Mesendoderm (in vitro differentiated cells): Measurements from ENCODE around the gene SDK1.

Experiments used
- DNase-seq: peaks from one replicate; pipeline ENCODE4 v3.0.0; 2013
- H2AK5ac ChIP-seq: 2 replicates; pipeline ENCODE4 v1.6.1; 2013; ENCODE audit warnings: low read length, inconsistent platforms
- H2BK120ac ChIP-seq: 2 replicates; pipeline ENCODE4 v1.6.1; 2013; ENCODE audit warnings: low read depth, mild to moderate bottlenecking, low read length, moderate library complexity, mixed read lengths
- H2BK15ac ChIP-seq: replicated peaks from 2 replicates; pipeline ENCODE4 v1.6.1; 2013; ENCODE audit warnings: low read depth, mild to moderate bottlenecking, moderate library complexity
- H2BK5ac ChIP-seq: 2 replicates; pipeline ENCODE4 v1.6.1; 2013; ENCODE audit warnings: low read length, inconsistent platforms
- H3K18ac ChIP-seq: 2 replicates; pipeline ENCODE4 v1.6.1; 2013; ENCODE audit warnings: mild to moderate bottlenecking, low read length, mixed read lengths
- H3K23ac ChIP-seq: one replicate; pipeline ENCODE4 v1.6.1; 2013; ENCODE audit warnings: low read length
- H3K27ac ChIP-seq: 2 replicates; pipeline ENCODE4 v1.5.1; 2013; ENCODE audit warnings: low read depth, mild to moderate bottlenecking, inconsistent platforms, low read length, moderate library complexity
- H3K27me3 ChIP-seq: 2 replicates; pipeline ENCODE4 v1.6.1; 2013; ENCODE audit warnings: low read length, control low read depth, mild to moderate bottlenecking, inconsistent platforms; ENCODE audit not compliant: insufficient read depth, poor library complexity
- H3K36me3 ChIP-seq: 2 replicates; pipeline ENCODE4 v1.6.1; 2013; ENCODE audit warnings: low read length, inconsistent platforms; ENCODE audit not compliant: control insufficient read depth, insufficient read depth
- H3K4ac ChIP-seq: one replicate; pipeline ENCODE4 v1.6.1; 2013; ENCODE audit warnings: low read depth, mild to moderate bottlenecking, low read length, moderate library complexity
- H3K4me1 ChIP-seq: 2 replicates; pipeline ENCODE4 v1.6.1; 2013; ENCODE audit warnings: low read depth, low read length, inconsistent platforms; ENCODE audit not compliant: control insufficient read depth
- H3K4me2 ChIP-seq: 2 replicates; pipeline ENCODE4 v1.6.1; 2013; ENCODE audit warnings: low read length
- H3K4me3 ChIP-seq: 2 replicates; pipeline ENCODE4 v1.5.1; 2013; ENCODE audit warnings: mild to moderate bottlenecking, low read length
- H3K56ac ChIP-seq: one replicate; pipeline ENCODE4 v1.6.1; 2013; ENCODE audit warnings: low read length
- H3K79me1 ChIP-seq: 2 replicates; pipeline ENCODE4 v1.6.1; 2013; ENCODE audit warnings: low read length, inconsistent platforms
- H3K79me2 ChIP-seq: 2 replicates; pipeline ENCODE4 v1.6.1; 2013; ENCODE audit warnings: mild to moderate bottlenecking, low read length; ENCODE audit not compliant: control insufficient read depth, insufficient read depth
- H3K9ac ChIP-seq: 2 replicates; pipeline ENCODE4 v1.6.1; 2013; ENCODE audit warnings: low read length, inconsistent platforms
- H4K5ac ChIP-seq: one replicate; pipeline ENCODE4 v1.6.1; 2013; ENCODE audit warnings: low read length
- H4K8ac ChIP-seq: one replicate; pipeline ENCODE4 v1.6.1; 2013; ENCODE audit warnings: low read depth, mild to moderate bottlenecking, control low read depth, low read length, moderate library complexity
- WGBS: extraction: QIAGEN DNeasy Blood & Tissue Kit; methylation state at CpG from one replicate; pipeline ENCODE4 v1.1.7; 2013; ENCODE audit warnings: low lambda C conversion rate, missing lambda C conversion rate; ENCODE audit not compliant: insufficient coverage; ENCODE audit errors: extremely low coverage; 5-methylcytosine and 5-hydroxymethylcytosine counted together

SDK1 gene

DNA sequence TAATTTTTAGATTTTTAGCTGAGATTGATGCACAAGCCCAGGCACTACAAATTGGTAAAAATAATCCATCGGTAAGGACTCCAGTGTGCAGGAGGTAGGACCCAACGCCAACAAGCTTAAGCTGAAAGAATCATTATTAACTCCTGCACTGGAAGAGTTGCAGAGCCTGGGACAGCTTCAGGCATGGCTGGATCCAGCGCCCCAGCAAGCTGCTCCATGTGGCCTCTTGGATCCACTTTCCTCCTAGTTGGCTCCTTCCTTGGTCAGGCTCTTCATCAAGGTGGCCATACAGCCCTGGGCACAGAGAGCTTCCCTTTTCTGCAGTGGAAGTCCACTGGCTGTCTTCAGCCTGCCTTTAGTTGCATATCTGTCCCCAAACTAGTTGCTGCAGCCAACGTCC, 883.6 kb downstream of the SDK1 start:
- H2BK120ac ChIP-seq = no peak overlapping the region
- H3K18ac ChIP-seq = no peak overlapping the region
- H3K56ac ChIP-seq = no peak overlapping the region
- no peak overlapping the region for H3K4ac ChIP-seq
- H3K79me1 ChIP-seq = no peaks in the 10 kb centered on the region
- H3K4me1 ChIP-seq = no peaks in the 10 kb centered on the region
- no peak overlapping the region for H2AK5ac ChIP-seq
- no peaks in the 10 kb centered on the region for H3K79me2 ChIP-seq
- no peaks in the 10 kb centered on the region for H3K27me3 ChIP-seq
- no peak overlapping the region for H2BK15ac ChIP-seq
- H3K9ac ChIP-seq = no peak overlapping the region
- DNase-seq = no peak
- no CpG with 5 or more reads among the region's 4 CpGs for WGBS
- no peak overlapping the region for H4K8ac ChIP-seq
- no peak overlapping the region for H4K5ac ChIP-seq
- H3K27ac ChIP-seq = no peak overlapping the region
- H2BK5ac ChIP-seq = no peak overlapping the region
- no peak overlapping the region for H3K23ac ChIP-seq
- H3K4me2 ChIP-seq = no peak overlapping the region
- no peaks in the 10 kb centered on the region for H3K36me3 ChIP-seq
- H3K4me3 ChIP-seq = no peak overlapping the region

- no peak overlapping the region for H3K18ac ChIP-seq
- H2BK120ac ChIP-seq = no peak overlapping the region
- H3K4me2 ChIP-seq = no peak overlapping the region
- no peak overlapping the region for H2BK15ac ChIP-seq
- no peak overlapping the region for H3K27ac ChIP-seq
- H3K36me3 ChIP-seq = no peaks in the 10 kb centered on the region
- H3K4me3 ChIP-seq = no peak overlapping the region
- no peak overlapping the region for H3K56ac ChIP-seq
- H3K4me1 ChIP-seq = no peaks in the 10 kb centered on the region
- H3K9ac ChIP-seq = no peak overlapping the region
- WGBS = no CpG with 5 or more reads among the region's 6 CpGs
- H2AK5ac ChIP-seq = no peak overlapping the region
- no peak overlapping the region for H3K23ac ChIP-seq
- DNase-seq = no peak
- H2BK5ac ChIP-seq = no peak overlapping the region
- no peaks in the 10 kb centered on the region for H3K79me2 ChIP-seq
- H3K4ac ChIP-seq = no peak overlapping the region
- H4K5ac ChIP-seq = no peak overlapping the region
- no peaks in the 10 kb centered on the region for H3K79me1 ChIP-seq
- no peaks in the 10 kb centered on the region for H3K27me3 ChIP-seq
- no peak overlapping the region for H4K8ac ChIP-seq
These were observed 884.1 kb downstream of the SDK1 start for GRCh38 chr7:4185136-4185535.

- no peaks in the 10 kb centered on the region for H3K79me1 ChIP-seq
- H2BK5ac ChIP-seq = no peak overlapping the region
- no CpG with 5 or more reads among the region's 15 CpGs for WGBS
- H2BK120ac ChIP-seq = no peak overlapping the region
- H3K36me3 ChIP-seq = no peaks in the 10 kb centered on the region
- DNase-seq = no peak
- H3K4ac ChIP-seq = no peak overlapping the region
- H3K4me2 ChIP-seq = no peak overlapping the region
- H3K27me3 ChIP-seq = no peaks in the 10 kb centered on the region
- no peak overlapping the region for H2AK5ac ChIP-seq
- H3K4me3 ChIP-seq = no peak overlapping the region
- no peak overlapping the region for H2BK15ac ChIP-seq
- H3K18ac ChIP-seq = no peak overlapping the region
- no peak overlapping the region for H3K23ac ChIP-seq
- H4K5ac ChIP-seq = no peak overlapping the region
- H3K79me2 ChIP-seq = no peaks in the 10 kb centered on the region
- no peak overlapping the region for H4K8ac ChIP-seq
- no peaks in the 10 kb centered on the region for H3K4me1 ChIP-seq
- no peak overlapping the region for H3K56ac ChIP-seq
- H3K27ac ChIP-seq = no peak overlapping the region
- H3K9ac ChIP-seq = no peak overlapping the region
These were observed 884.9 kb downstream of the SDK1 start for GRCh38 chr7:4185721-4186512.

- Histone ChIP-seq H2BK5ac (no peak overlapping the region), H4K5ac (no peak overlapping the region), H2AK5ac (no peak overlapping the region), H3K36me3 (no peaks in the 10 kb centered on the region), H2BK120ac (no peak overlapping the region), H4K8ac (no peak overlapping the region), H3K23ac (no peak overlapping the region), H3K4me3 (no peak overlapping the region), H3K27me3 (no peaks in the 10 kb centered on the region), H3K4me2 (no peak overlapping the region), H2BK15ac (no peak overlapping the region), H3K27ac (no peak overlapping the region), H3K9ac (no peak overlapping the region), H3K18ac (no peak overlapping the region), H3K79me2 (no peaks in the 10 kb centered on the region), H3K4ac (no peak overlapping the region), H3K4me1 (no peaks in the 10 kb centered on the region), H3K56ac (no peak overlapping the region), H3K79me1 (no peaks in the 10 kb centered on the region)
- no CpG with 5 or more reads among the region's 9 CpGs for WGBS
- DNase-seq = no peak
These were observed 885.4 kb downstream of the SDK1 start for GRCh38 chr7:4186513-4186780.

DNA sequence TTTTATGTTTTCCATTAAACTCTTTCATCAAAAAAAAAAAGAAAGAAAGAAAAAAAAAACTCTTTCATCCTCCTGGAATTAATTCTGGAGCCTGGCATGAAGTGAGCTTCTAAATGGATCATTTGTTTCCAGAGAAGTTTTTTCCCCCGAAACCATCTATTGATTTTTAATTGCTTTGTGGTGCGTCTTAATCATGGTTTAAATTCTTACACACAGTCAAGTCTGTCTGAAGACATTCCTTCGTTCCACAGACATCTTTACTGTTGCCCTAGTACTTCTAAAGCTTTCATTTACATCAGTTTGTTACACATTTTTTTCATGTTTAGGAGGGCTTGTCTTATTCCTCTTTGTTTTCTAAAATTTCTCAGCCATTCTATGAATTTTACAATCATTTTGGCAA, 887.6 kb downstream of the SDK1 start:
- Histone ChIP-seq H3K27ac (no peak overlapping the region), H2BK15ac (no peak overlapping the region), H3K4ac (no peak overlapping the region), H2BK5ac (no peak overlapping the region), H3K9ac (no peak overlapping the region), H3K23ac (no peak overlapping the region), H3K79me2 (no peaks in the 10 kb centered on the region), H3K56ac (no peak overlapping the region), H3K4me1 (no peaks in the 10 kb centered on the region), H2BK120ac (no peak overlapping the region), H3K36me3 (no peaks in the 10 kb centered on the region), H4K8ac (no peak overlapping the region), H3K79me1 (no peaks in the 10 kb centered on the region), H3K4me3 (no peak overlapping the region), H3K18ac (no peak overlapping the region), H2AK5ac (no peak overlapping the region), H3K4me2 (no peak overlapping the region), H3K27me3 (no peaks in the 10 kb centered on the region), H4K5ac (no peak overlapping the region)
- WGBS = no CpG with 5 or more reads among the region's 3 CpGs
- DNase-seq = no peak

DNA sequence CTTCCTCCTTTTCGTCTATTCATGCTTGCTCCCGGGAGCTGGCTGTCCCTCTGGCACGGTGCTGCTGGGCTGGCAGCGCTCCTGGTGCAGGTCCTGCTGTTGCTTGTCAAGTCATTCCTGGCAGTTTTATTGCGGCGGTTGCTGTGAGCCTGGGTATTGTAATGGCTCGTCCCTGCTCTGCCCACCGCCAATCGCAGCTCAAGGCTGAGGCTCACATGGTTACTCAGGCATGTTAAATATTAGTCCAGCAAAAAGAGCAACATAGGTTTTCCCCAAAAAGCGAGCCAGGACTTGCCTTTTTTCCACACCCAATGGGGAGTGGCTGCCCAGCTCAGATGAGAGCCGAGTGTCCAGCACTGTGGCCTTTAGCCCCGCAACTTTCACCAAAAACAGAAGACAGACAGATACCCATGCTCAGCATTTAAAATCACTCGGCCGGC, 888.1 kb downstream of the SDK1 start:
- Histone ChIP-seq H4K5ac (no peak overlapping the region), H3K36me3 (no peaks in the 10 kb centered on the region), H3K4me2 (no peak overlapping the region), H3K27me3 (no peaks in the 10 kb centered on the region), H2BK15ac (no peak overlapping the region), H2BK5ac (no peak overlapping the region), H3K79me1 (no peaks in the 10 kb centered on the region), H3K79me2 (no peaks in the 10 kb centered on the region), H3K9ac (no peak overlapping the region), H3K4me3 (no peak overlapping the region), H3K4me1 (no peaks in the 10 kb centered on the region), H3K56ac (no peak overlapping the region), H4K8ac (no peak overlapping the region), H3K4ac (no peak overlapping the region), H3K23ac (no peak overlapping the region), H3K27ac (no peak overlapping the region), H3K18ac (no peak overlapping the region), H2BK120ac (no peak overlapping the region), H2AK5ac (no peak overlapping the region)
- no peak for DNase-seq
- WGBS = no CpG with 5 or more reads among the region's 14 CpGs
